Adrenal gland (tissue), 12 donors: ENCODE data around the gene SUSD6. TPM values are rescaled to one million over a fixed set of nuclear protein-coding genes. Genes with fewer than 3 reads are reported as not detected.

ENCODE experiments used
- DNase-seq, 7 donors: peaks; one replicate each; pipeline ENCODE4 v3.0.0-alpha.2; 2019 to 2020
- H3K27ac ChIP-seq, 5 donors: fragments of 200-600 bp; sonication (generic) in 4 of 5; 1 replicate in 3 of 5; 2 replicates in 2 of 5; pipeline versions ENCODE4 v1.5.1 to v1.8.0; 2016 to 2020; ENCODE audit warnings: mild to moderate bottlenecking in 1 of 5
- H3K27me3 ChIP-seq: fragments of 200-600 bp; 2 replicates; pipeline ENCODE4 v1.8.0; 2021
- H3K36me3 ChIP-seq, 2 donors: fragments of 200-600 bp; replicated peaks in 1 of 2; 1 replicate in 1 of 2; 2 replicates in 1 of 2; pipeline versions ENCODE4 v1.5.1 to v1.8.0; 2018 to 2022
- H3K4me1 ChIP-seq, 2 donors: fragments of 200-600 bp; replicated peaks in 1 of 2; 1 replicate in 1 of 2; 2 replicates in 1 of 2; pipeline versions ENCODE4 v1.5.1 to v1.8.0; 2018 to 2021
- H3K4me3 ChIP-seq, 4 donors: fragments of 200-600 bp; sonication (generic) in 3 of 4; one replicate each; pipeline ENCODE4 v1.5.1; 2016 to 2018
- H3K9me3 ChIP-seq, 3 donors: fragments of 200-600 bp; sonication (generic) in 1 of 3; replicated peaks in 1 of 3; 1 replicate in 2 of 3; 2 replicates in 1 of 3; pipeline versions ENCODE4 v1.5.1 to v1.8.0; 2016 to 2021
- CTCF ChIP-seq, 6 experiments: fragments of 450-650 bp in 4 of 6; fragments of 200-600 bp in 2 of 6; sonication (generic) in 1 of 6; IDR thresholded peaks; 1 replicate in 5 of 6; 2 replicates in 1 of 6; pipeline versions ENCODE4 v1.5.1 to v1.8.0; 2016 to 2021; ENCODE audit warnings: antibody characterized with exemption in 6 of 6, mild to moderate bottlenecking in 2 of 6, moderate library complexity in 1 of 6
- POLR2A ChIP-seq, 2 donors: fragments of 450-650 bp; IDR thresholded peaks; one replicate each; pipeline ENCODE4 v1.6.1; 2017; ENCODE audit warnings: antibody characterized with exemption in 2 of 2, mild to moderate bottlenecking in 2 of 2, moderate library complexity in 1 of 2
- WGBS, 4 donors: extraction: QIAGEN DNeasy Blood & Tissue Kit in 2 of 4; methylation state at CpG; one replicate each; pipeline versions ENCODE4 v1.1.5 to v1.1.7; 2013 to 2017; 5-methylcytosine and 5-hydroxymethylcytosine counted together
- intact Hi-C, 2 donors: fragments of 100-400 bp; cut with DNase I; formaldehyde crosslinking; loops; one replicate each; pipeline versions ENCODE4 v1.14.1 to v1.15.0; 2022 to 2023
- polyA plus RNA-seq, 3 donors: library from polyadenylated mRNA; stranded (reverse); fragments of 200-250 nt in 2 of 3; fragments of 350-450 nt in 1 of 3; fragmentation: Illumina TruSeq in 1 of 3; extraction: RNeasy Lipid Tissue Mini Kit (QIAGEN cat#74804) in 1 of 3; gene quantifications; one replicate each; pipeline ENCODE4 v1.2.3, GENCODE V29; 2013 to 2014
- total RNA-seq, 9 donors: library from RNA; depleted of rRNA in 4 of 9; stranded (reverse); fragments of >200 nt in 4 of 9; fragments of 120-200 nt in 1 of 9; fragmentation: NEBNext Ultra II Directional in 1 of 9; extraction: Animal tissue kit (Norgen Biotek cat#: 25700) in 1 of 9; gene quantifications; one replicate each; pipeline versions ENCODE4 v1.1.0 to v1.2.4, GENCODE V29; 2013 to 2023
- donor health status: healthy with polysubstance abuse.
- donor health status: Bipolar disorder and iron deficiency.
- donor health status: DM: yes; HTN: yes; CAD: no.
- donor health status: DM: no; HTN: no; CAD: no.
- donor health status: DM: no; HTN: no; CAD: no.
- donor health status: DM: yes; HTN: yes; CAD: no.

Gene SUSD6
- total and polyA plus RNA-seq, 12 donors = 7.8 to 75.5 (median 41.0) TPM

- H3K27ac ChIP-seq = no peak overlapping the region
- no peak for TF ChIP-seq POLR2A (IDR thresholded peaks at IDR 0.05)
- no peak for TF ChIP-seq CTCF (IDR thresholded peaks at IDR 0.05)
- intact Hi-C loops = loop anchor here (5.0 kb wide), 1 partner anchor 127 kb away; no protein-coding TSS in a partner anchor
- H3K4me3 ChIP-seq = no peak overlapping the region
- H3K9me3 ChIP-seq = no peaks in the 10 kb centered on the region
- H3K4me1 ChIP-seq = no peaks in the 10 kb centered on the region
- WGBS, 4 donors = 71 to 81% (median 74%) methylated on average over 2 to 3 of the region's 3 CpGs
- no peaks in the 10 kb centered on the region for H3K27me3 ChIP-seq
- no peaks in the 10 kb centered on the region for H3K36me3 ChIP-seq
- DNase-seq = no peak
Observed at GRCh38 chr14:69600304-69600891, 11.0 kb upstream of the SUSD6 start.

- no peak overlapping the region for H3K4me3 ChIP-seq
- H3K9me3 ChIP-seq = no peaks in the 10 kb centered on the region
- intact Hi-C loops = no loop called here
- no peaks in the 10 kb centered on the region for H3K36me3 ChIP-seq
- H3K4me1 ChIP-seq = peaks cover 6 to 17% of the 10 kb centered on the region in 2 donors
- H3K27me3 ChIP-seq = no peaks in the 10 kb centered on the region
- no peak overlapping the region for H3K27ac ChIP-seq
- no peak for DNase-seq
- no peak for TF ChIP-seq POLR2A (IDR thresholded peaks at IDR 0.05)
Observed at GRCh38 chr14:69605738-69606137, 5.7 kb upstream of the SUSD6 start.

GRCh38 chr14:69606258-69607184 lies 4.9 kb upstream of the SUSD6 start:
- Histone ChIP-seq H3K36me3 (no peaks in the 10 kb centered on the region), H3K27me3 (no peaks in the 10 kb centered on the region), H3K9me3 (no peaks in the 10 kb centered on the region), H3K27ac (no peak overlapping the region), H3K4me3 (no peak overlapping the region), H3K4me1 (peaks cover 8 to 20% of the 10 kb centered on the region in 2 donors)
- no peak for TF ChIP-seq POLR2A (IDR thresholded peaks at IDR 0.05)
- TF ChIP-seq CTCF (IDR thresholded peaks at IDR 0.05) = no peak
- intact Hi-C loops = no loop called here
- 67 to 96% (median 73%) methylated on average over 3 to 5 of the region's 5 CpGs for WGBS, 4 donors
- peak in 6 of 7 donors; percentile 43 to 83 (median 70) for DNase-seq

GRCh38 chr14:69610020-69610873 lies 1.1 kb upstream of the SUSD6 start:
- H3K9me3 ChIP-seq = no peaks in the 10 kb centered on the region
- WGBS, 4 donors = 41 to 57% (median 48%) methylated on average over 8 of the region's 8 CpGs
- H3K4me3 ChIP-seq = peak overlapping the region in 2 of 4 donors; percentile 14 to 90
- peaks cover 25 to 48% of the 10 kb centered on the region in 2 donors for H3K4me1 ChIP-seq
- H3K36me3 ChIP-seq = no peaks in the 10 kb centered on the region
- TF ChIP-seq POLR2A (IDR thresholded peaks at IDR 0.05) = no peak
- TF ChIP-seq CTCF (IDR thresholded peaks at IDR 0.05) = no peak
- intact Hi-C loops = no loop called here
- peak in 1 of 7 donors; percentile 60 for DNase-seq
- no peaks in the 10 kb centered on the region for H3K27me3 ChIP-seq
- H3K27ac ChIP-seq = peak overlapping the region; percentile 65 to 100 (median 78)
